HG03575 (cell line): Measurements from ENCODE around the gene DTX4.

ENCODE experiments used
- ATAC-seq: cut with Tn5 transposase; IDR thresholded peaks from one replicate; pipeline ENCODE4 v1.9.1; 2021; ENCODE audit not compliant: unreplicated experiment, insufficient number of reproducible peaks, low FRiP score; ENCODE audit errors: extremely low read depth

The DTX4 gene

GRCh38 chr11:59212222-59212621, 40.3 kb downstream of the DTX4 start:
- no peak for ATAC-seq

DNA sequence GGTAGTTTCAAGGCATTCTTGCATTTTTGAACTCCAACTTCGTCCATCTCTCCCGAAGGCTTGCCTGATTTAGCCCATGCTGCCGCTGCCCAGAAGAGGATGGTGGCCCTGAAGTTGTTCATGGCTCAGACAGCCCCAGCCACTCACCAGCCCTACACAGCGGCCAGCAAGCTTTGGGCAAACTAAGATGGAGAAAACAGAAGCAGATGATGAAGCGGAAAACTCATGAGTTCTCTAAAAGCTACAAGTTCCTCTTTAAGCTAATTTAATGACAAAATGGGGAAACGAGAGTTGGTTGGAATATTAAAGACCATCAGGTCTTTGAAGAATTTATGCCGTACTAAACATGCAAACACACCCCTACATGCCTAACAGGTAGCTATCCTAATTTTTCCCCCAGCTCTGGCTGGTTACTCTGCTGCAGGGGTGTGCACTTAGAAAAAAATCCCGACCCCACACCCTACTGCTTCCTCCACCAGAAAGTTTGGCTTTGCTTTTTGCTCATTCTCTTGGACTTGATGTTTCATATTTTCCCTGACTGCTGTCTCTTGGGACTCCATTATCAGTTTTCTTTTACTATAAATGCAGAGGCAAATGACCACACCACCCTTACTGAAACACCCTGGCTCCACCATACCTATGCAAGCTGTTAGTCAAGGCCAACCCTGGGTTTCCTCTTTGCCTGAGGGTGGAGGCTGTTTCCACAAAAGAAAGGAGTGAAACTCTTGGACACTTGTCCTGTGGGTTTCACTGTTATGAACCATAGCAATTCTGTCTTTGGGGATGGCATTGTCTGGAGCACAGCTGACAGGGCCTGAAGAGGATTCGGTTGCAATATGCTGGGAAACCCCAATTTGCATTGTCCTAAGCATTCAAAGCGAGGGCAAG, 41.1 kb downstream of the DTX4 start, which contains the start of gene MPEG1:
Gene MPEG1, minus strand, starts transcription at position 184 of the 888 bp plus-strand sequence. Its CDS starts 62 bp downstream, at position 122.
- ATAC-seq, result no peak

DNA sequence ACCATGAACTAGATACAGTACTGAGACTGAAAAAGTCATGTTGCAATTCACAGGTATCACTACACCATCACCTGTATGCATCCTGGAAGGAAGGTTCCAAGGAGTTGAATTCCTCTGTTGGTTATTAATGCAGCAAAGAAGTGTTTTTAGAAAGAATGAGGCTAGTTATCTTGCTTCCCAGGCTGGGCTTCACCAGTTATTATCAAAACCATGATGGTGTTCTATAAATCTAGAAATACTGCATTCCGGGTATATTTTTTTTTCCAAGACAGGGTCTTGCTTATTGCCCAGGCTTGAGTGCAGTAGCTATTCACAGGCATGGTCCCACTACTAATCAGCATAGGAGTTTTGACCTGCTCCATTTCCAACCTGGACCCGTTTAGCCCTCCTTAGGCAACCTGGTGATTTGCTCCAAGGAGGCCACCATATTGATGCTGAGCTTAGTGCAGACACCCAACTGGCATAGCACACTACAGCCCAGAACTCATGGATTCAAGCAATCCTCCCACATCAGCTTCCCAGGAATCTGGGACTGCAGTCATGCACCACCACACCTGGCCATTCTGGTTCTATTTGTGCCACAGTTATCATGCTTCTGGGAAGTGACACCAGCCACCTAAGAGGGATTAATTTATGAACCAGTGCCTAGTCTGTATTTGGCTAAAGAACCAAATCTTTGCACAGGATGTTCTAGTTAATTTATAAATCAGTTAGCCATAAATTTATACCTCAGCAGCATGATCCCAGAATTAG, 42.4 kb downstream of the DTX4 start:
- no peak for ATAC-seq

- ATAC-seq, result peak; percentile 92
Observed at GRCh38 chr11:59216641-59217564, 45.0 kb downstream of the DTX4 start.

- no peak for ATAC-seq
Observed at GRCh38 chr11:59218319-59218718, 46.4 kb downstream of the DTX4 start.

GRCh38 chr11:59218893-59219292, 47.0 kb downstream of the DTX4 start:
- ATAC-seq, result no peak

- no peak for ATAC-seq
Observed at GRCh38 chr11:59219836-59220235, 47.9 kb downstream of the DTX4 start.

DNA sequence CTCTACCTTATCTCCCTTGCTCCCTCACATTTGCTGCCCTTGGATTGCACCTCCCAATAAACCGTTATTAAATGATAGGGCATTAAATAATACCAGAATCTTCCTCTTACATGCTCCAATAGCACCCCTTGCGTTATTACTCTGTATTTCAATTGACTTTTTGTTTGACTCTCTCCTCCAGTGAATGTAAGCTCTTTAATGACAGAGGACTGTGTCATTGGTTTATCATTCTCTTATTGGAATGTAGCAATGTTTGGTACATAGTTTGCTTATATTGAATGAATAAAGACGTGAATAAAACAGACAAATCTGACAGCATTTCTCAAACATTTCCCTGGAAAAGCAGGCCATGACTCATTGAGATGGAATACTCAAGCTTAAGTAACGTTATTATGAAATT, 49.5 kb downstream of the DTX4 start:
- no peak for ATAC-seq

- no peak for ATAC-seq
Observed at GRCh38 chr11:59222464-59223060, 50.6 kb downstream of the DTX4 start.

- ATAC-seq, result no peak
Observed at GRCh38 chr11:59223177-59223576, 51.2 kb downstream of the DTX4 start.

DNA sequence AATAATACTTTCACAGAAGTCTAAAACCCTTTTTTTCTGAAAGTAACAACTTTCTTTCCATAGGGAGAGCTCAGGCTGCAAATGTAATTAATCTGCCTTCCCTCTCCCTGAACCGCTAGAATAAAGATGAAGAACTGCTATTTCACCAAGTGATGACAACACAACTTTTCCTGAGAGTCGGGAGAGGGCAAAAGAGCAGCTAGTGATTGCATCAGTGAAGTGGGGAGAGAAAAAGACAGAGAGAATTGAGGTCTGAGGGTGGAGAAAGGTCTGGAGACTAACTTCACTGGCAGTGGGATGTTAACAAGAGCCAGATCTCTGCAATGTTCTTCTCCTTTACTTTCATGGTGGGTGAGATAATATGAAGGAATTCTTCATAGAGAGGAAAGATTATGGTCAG, 51.7 kb downstream of the DTX4 start:
- no peak for ATAC-seq

- no peak for ATAC-seq
Observed at GRCh38 chr11:59224351-59224928, 52.5 kb downstream of the DTX4 start.

GRCh38 chr11:59225017-59225416, 53.1 kb downstream of the DTX4 start:
- ATAC-seq, result no peak

DNA sequence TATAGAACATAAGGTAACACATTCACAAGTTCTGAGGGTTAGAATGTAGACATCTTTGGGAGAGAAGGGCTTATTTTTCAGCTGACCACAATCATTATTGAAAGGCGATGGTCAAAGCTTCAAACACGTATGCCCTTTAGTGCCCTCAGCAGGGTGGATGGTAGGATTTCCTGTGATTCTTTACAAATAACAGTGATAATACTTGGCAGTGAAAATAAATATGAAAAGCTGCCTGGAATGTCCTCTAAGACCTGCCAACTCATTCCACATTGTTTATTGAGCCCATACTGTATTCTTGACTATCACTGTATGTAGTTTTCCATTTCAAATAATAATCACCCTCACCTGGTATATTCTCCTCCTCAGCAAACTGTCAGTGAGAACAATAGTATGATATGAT, 54.5 kb downstream of the DTX4 start:
- ATAC-seq, result no peak

DNA sequence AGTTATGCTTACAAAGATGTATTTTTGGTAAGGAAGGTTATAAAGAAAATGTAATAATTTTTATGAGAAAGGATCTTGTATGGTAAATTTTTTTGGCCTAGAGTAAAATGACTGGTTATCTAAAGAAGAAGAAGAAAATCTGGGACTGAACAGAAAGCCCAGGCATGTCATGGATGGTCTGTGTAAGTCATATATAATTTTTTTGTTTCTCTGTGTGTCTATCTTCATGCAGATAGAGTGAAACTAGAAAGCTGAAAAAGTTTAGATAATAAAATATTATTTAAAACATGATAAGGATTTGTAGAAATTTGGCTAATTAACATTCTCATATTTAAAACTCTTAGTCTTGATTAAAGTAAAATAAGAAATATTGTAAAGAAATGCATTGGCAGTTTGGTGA, 68.4 kb downstream of the DTX4 start:
- ATAC-seq, result no peak

- no peak for ATAC-seq
Observed at GRCh38 chr11:59243633-59244032, 71.7 kb downstream of the DTX4 start.

GRCh38 chr11:59247531-59248227, 75.7 kb downstream of the DTX4 start:
- no peak for ATAC-seq

DNA sequence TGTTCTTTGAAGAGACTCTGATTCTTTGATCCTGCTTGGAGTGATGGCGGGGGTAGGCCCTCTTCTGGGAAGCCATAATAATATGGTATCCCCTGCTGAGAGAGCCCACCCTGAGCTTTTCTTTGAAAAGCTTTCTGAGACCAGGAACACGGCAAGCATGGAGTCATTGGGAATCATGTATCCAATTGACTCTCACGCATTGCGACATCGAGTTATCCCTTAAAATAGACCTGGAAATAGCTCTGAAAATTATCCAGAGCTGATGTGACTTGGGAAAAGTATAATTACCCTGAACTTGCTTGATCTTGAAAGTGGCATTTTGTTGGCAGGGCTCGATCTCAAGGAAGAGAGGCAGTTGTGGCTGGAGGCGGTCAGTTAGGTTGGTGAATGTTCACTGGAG, 77.6 kb downstream of the DTX4 start:
- ATAC-seq, result no peak
